HL-60 (cell line): ENCODE measurements around the gene UTF1.

Experiments used
- DNase-seq, 2 experiments: peaks; one replicate each; pipeline ENCODE4 v3.0.0-alpha.2; 2010 to 2020; ENCODE audit warnings: low read depth in 1 of 2, low spot score in 1 of 2
- H3K27ac ChIP-seq: fragments of 250-450 bp; sonication (Bioruptor Pico); replicated peaks from 2 replicates; pipeline ENCODE4 v1.5.1; 2020; ENCODE audit warnings: mild to moderate bottlenecking, moderate library complexity
- H3K27me3 ChIP-seq: fragments of 250-450 bp; sonication (Bioruptor Pico); 2 replicates; pipeline ENCODE4 v1.5.1; 2021; ENCODE audit warnings: mild to moderate bottlenecking, moderate library complexity; ENCODE audit not compliant: insufficient read depth, poor library complexity, severe bottlenecking
- H3K4me3 ChIP-seq: replicated peaks from 2 replicates; pipeline ENCODE4 v1.5.1; 2011; ENCODE audit warnings: mild to moderate bottlenecking, control low read depth, low read length; ENCODE audit not compliant: insufficient read depth
- CTCF ChIP-seq: IDR thresholded peaks from one replicate; pipeline ENCODE4 v1.5.1; 2011; ENCODE audit warnings: low read length, control low read depth, inconsistent platforms; ENCODE audit not compliant: insufficient read depth
- GABPA ChIP-seq: IDR thresholded peaks from 2 replicates; pipeline ENCODE4 v1.6.1; 2012; ENCODE audit warnings: low read depth
- POLR2AphosphoS5 ChIP-seq: IDR thresholded peaks from 2 replicates; pipeline ENCODE4 v1.6.1; 2012; ENCODE audit warnings: low read depth
- SPI1 ChIP-seq: IDR thresholded peaks from 2 replicates; pipeline ENCODE4 v1.6.1; 2012; ENCODE audit warnings: low read depth, mild to moderate bottlenecking, borderline replicate concordance
- TF ChIP-seq, protein P1 (sequence below): IDR thresholded peaks from 2 replicates; pipeline ENCODE4 v1.6.1; 2012; ENCODE audit warnings: low read depth; ENCODE audit not compliant: insufficient replicate concordance

Gene UTF1

GRCh38 chr10:133279326-133280226, 49.6 kb downstream of the UTF1 start:
- peak; percentile 90 to 92 for DNase-seq
- Histone ChIP-seq H3K27ac (peak overlapping the region; percentile 90), H3K4me3 (no peak overlapping the region), H3K27me3 (no peaks in the 10 kb centered on the region)
- peak; percentile 55; the same call in 1 of the 2 replicates for TF ChIP-seq POLR2AphosphoS5
- TF ChIP-seq CTCF = no peak
- peak; percentile 82 for TF ChIP-seq SPI1
- TF ChIP-seq, protein P1, sequence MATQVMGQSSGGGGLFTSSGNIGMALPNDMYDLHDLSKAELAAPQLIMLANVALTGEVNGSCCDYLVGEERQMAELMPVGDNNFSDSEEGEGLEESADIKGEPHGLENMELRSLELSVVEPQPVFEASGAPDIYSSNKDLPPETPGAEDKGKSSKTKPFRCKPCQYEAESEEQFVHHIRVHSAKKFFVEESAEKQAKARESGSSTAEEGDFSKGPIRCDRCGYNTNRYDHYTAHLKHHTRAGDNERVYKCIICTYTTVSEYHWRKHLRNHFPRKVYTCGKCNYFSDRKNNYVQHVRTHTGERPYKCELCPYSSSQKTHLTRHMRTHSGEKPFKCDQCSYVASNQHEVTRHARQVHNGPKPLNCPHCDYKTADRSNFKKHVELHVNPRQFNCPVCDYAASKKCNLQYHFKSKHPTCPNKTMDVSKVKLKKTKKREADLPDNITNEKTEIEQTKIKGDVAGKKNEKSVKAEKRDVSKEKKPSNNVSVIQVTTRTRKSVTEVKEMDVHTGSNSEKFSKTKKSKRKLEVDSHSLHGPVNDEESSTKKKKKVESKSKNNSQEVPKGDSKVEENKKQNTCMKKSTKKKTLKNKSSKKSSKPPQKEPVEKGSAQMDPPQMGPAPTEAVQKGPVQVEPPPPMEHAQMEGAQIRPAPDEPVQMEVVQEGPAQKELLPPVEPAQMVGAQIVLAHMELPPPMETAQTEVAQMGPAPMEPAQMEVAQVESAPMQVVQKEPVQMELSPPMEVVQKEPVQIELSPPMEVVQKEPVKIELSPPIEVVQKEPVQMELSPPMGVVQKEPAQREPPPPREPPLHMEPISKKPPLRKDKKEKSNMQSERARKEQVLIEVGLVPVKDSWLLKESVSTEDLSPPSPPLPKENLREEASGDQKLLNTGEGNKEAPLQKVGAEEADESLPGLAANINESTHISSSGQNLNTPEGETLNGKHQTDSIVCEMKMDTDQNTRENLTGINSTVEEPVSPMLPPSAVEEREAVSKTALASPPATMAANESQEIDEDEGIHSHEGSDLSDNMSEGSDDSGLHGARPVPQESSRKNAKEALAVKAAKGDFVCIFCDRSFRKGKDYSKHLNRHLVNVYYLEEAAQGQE = no peak
- no peak for TF ChIP-seq GABPA

GRCh38 chr10:133280391-133281059, 50.5 kb downstream of the UTF1 start:
- peak overlapping the region; percentile 90 for H3K27ac ChIP-seq
- H3K27me3 ChIP-seq = no peaks in the 10 kb centered on the region
- DNase-seq = no peak
- H3K4me3 ChIP-seq = no peak overlapping the region
- no peak for TF ChIP-seq GABPA
- TF ChIP-seq SPI1 = no peak
- TF ChIP-seq, protein P1 = no peak
- no peak for TF ChIP-seq CTCF
- TF ChIP-seq POLR2AphosphoS5 = no peak; the same call in 1 of the 2 replicates

- TF ChIP-seq POLR2AphosphoS5 (no peak), SPI1 (no peak), GABPA (no peak), CTCF (no peak)
- TF ChIP-seq, protein P1 = no peak
- 0 out of 2 replicates have a peak overlapping the region, but pooled peaks have one; percentile 26 for H3K27ac ChIP-seq
- H3K27me3 ChIP-seq = no peaks in the 10 kb centered on the region
- H3K4me3 ChIP-seq = no peak overlapping the region
- DNase-seq = no peak
These were observed 51.1 kb downstream of the UTF1 start for GRCh38 chr10:133281084-133281483.
